Activated naive CD4-positive, alpha-beta T cell (primary cell): Measurements from ENCODE around the gene PPP1R1B.

Source experiments
- DNase-seq, 4 experiments: peaks; one replicate each; lab custom pipeline; 2025; lab: John Stamatoyannopoulos, UW

PPP1R1B gene

DNA sequence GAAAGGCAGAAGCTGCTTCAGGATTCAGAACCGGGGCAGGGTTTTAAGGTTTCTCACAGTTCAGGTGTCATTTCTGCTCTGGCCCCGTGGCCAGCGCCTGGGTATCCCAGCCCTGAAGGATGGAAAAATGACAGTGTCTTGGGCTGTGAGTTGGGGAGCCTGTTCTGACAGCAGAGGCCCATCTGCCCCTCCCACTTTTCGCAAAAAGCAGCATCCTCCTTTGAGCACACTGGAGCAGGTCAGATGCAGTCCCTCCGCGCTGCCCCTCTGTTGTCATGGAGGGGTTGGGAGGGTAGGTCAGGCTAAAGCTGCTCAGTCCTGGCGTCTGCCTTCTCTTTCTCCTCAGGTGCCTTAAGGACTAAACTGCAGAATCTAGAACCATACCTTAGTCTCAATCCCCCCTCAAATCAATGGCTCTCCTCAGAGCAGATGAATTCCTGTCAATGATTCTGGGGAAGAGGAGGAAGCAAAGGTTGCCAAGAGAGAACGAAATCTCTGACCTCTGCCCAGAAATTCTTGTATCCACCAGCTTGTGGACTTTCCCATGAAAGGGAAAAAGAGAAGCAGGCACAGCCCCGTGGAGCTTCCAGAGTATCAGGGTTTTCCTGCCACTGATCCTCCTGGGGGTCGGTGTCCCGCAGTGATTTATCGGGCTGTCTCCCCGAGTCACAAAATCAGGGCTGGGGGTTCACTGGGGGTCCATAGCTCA is 26.3 kb upstream of the PPP1R1B start:
- no peak for DNase-seq

GRCh38 chr17:39600997-39601597 is 25.7 kb upstream of the PPP1R1B start:
- DNase-seq = no peak

DNA sequence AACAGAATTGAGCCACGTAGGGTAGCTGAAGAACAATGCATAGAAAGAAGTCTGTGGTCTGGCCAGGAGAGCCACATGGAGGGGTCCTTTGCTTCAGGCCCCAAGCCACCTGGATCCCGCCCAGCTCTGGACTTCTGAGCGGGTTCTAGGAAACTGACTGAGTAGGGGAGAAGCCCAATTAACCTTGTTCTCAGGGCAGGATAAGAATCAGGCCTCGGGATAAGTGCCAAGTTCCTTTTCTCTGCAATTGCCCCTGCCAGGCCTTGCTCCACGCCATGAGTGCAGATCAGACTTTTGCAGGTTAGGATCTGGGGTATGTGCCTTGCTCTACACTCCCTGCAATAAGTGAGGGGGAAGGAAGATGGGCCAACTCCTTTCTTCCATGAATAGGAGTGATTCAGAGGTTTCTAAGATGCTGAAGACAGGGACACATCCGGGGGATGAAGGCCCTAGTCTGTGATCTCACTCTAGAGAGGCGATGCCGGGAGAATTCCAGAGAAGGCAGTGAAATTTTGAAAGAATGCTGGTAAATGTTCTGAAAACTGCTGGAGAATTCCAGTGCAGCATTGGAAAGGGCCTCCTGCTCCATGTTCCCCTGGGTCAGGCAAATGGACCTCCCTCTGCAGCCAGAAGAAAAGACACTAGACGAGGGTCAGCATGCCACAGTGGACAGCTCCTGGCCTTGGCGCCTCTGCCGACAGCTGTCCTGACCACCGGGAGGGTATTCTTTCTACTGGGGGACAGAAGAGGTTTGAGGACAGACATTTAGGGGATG is 24.8 kb upstream of the PPP1R1B start:
- no peak for DNase-seq

DNA sequence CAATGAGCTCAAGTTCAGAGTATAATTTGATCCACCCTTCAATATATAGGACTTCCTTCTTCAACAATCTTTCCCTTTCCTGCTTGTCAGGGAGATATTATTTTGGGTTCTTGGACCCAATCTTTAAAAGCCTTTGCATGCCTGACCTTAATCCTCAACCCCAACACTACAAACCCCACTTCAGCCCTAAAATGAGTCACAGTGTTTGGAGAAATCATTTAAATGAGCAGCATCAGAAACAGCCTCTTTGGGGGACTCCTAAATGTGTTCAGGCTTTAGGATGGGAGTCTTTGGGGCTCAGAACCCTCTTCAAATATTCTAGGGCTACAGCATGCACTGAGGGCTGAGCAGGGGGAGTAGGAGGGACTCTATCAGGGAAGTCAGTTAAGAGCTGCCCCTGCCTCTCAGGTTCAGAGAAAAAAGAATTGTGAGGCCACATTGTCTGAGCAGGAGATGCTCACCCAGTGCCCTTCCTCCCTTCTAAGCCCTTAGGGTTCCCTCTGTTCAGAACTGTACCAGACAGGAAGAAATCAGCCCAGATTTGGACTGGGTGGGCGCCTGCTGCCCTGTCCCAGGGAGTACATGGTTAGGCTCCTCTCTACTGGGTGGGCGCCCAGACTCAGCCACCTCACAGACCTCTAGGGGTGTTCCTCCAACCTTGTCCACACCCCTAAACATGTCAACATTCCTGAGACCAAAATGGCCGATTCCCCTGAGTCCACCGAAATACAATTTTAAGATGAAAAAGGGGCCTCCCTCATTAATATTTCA is 24.0 kb upstream of the PPP1R1B start:
- no peak for DNase-seq

GRCh38 chr17:39603304-39604016 is 23.3 kb upstream of the PPP1R1B start:
- DNase-seq = no peak

- no peak for DNase-seq
Observed at GRCh38 chr17:39604911-39605491, 21.8 kb upstream of the PPP1R1B start.

DNA sequence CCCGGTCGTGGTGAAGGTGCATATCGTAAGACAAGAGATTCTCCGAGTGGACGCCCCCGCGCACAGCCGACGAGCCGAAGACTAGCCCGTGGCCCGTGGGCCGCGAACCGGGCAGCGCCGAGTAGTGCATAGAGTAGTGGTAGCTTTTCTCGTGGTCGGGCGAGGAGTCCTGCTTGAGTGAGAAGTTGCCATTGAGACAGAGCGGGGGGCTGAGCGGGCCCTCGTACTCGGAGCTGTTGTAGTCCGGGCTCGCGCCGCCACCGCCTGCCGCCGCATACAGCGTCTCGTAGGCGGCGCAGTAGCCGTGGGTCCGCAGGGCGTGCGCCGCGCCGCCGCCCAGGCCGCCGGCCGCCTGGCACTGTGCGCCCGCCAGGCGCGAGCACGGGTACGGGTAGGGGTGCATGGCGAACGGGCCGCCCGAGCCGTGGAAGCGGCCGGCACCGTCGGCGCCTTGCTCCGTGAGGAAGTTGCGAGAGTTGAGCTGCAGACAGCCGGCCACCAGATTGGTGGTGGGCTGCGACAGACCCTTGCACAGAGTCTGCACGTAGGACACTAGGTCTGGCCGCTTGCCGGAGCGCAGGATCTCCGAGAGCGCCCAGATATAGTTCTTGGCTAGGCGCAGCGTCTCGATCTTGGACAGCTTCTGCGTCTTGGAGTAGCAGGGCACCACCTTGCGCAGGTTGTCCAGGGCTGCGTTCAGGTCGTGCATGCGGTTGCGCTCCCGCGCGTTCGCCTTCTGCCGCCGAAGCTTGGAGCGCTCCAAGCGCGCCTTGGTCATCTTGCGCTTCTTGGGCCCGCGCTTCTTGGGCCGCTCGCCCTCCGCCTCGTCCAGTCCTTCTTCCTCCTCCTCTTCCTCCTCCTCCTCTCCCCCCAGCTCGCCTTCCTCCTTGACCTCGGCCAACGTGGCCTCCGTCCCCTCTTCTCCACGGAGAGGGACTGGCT is 21.0 kb upstream of the PPP1R1B start:
- no peak for DNase-seq

DNA sequence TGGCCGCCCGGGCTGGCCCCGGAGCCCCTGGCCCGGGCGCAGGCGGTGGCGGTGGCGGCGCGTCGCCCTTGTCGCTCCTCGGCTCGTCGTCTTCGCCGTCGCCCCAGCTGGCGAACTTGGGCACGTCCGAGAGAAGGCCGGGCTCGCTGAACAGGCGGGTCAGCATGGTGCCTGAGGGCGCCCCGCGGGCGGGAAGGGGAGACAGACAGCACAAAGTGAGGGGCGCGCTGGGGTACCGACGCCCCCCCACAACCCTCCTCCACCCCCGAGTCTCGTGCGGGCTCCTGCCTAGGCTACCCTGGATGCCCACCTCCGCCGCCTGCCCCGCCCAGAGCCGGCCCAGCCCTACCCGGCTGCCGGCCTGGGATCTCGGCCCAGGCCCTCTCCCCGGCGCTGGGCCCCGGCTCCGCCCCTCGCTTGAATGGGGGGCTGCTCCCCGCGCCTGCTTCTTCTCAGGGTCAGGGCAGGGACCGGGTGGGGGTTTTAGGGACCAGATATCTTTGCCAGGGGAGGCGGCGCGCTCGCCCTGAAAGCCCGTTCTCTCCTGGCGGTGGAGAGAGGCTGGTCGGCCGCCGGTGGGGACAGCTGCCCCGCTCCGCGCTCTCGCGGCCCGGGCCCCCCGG is 20.2 kb upstream of the PPP1R1B start:
- DNase-seq = no peak

GRCh38 chr17:39607057-39607850 is 19.5 kb upstream of the PPP1R1B start:
- DNase-seq = no peak

DNA sequence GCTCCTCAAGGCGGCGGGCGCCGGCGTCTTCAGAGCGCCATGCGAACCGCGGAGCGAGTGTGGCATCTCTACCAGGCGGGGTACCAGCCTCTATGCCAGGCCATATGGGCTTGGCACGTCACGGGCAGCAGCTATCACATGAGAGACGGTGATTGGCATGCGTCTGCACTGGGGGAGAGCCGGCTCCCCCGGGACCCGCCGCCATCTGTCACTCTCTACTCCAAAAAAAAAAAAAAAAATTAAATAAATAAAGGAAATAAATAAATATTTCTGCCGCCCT is 19.0 kb upstream of the PPP1R1B start, which contains the start of gene NEUROD2:
Gene NEUROD2 (minus strand): TSS at position 70 of the 280 bp plus-strand sequence. CDS start 1,321 bp downstream, outside the sequence.
- no peak for DNase-seq

DNA sequence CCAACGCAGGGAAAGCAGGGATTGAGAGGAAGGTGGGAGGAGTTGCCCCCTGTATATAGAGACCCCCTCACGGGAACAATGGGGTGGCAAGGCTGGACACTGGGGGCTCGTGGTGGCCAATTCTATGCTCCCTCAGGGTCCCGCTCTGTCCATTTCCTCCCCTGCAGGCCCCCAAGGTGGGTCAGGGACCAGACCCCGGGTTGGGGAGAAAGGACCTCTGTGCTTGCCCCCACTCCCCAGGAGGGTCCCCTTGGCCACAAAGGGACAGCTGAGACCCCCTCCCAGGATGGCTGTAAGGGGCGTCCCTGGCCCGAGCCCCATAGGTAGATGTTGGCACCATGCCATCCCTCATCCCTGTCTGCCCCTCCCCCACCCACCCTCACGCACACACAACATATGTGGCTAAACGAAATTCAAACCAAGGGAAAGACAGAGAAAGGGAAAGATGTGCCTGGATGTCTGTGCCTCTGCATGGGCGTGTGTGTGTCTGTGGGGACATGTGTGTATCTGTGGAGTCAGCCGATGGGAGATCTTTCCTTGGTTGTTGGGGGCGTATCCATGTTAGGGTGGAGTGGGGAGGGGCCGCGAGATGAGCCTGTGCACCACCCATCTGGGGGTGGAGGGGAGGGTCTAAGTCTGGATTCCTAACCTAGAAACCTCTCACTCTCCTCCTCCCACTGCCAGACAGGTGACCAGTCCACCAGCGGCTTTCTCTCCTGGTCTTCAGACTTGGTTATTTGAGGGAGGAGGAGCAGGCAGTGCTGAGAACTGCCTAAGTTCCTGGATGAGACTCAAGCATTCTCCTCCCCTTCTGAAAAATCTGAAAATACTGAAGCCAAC is 18.4 kb upstream of the PPP1R1B start:
- no peak for DNase-seq

DNA sequence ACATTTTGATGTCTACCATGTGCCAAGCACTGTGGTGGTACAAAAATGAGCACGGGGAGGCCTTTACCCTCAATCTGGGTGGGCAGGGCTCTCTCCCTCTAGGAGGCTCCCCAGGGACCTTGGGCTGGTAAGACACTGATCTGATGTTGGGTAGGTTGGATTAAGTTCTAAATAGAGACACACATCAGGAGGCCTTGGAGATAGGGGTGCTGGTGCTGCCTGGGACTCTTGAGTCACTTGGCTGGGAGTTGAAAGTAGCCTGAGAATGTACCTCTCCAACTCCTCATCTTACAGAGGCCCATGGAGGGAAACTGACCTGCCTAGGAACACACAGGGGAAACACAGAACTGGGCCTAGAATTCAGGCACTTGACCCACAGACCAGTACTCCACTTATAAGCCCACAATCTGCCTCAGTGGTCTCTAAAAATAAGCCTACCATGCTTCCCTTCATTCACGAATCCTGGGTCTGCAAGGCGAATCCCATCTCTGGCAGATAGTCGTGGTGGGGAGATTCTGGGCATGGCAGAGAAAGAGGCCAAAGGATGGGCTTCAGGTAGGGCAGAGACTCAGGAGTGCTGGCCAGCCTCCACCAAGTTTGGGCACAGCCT is 17.2 kb upstream of the PPP1R1B start:
- no peak for DNase-seq

DNA sequence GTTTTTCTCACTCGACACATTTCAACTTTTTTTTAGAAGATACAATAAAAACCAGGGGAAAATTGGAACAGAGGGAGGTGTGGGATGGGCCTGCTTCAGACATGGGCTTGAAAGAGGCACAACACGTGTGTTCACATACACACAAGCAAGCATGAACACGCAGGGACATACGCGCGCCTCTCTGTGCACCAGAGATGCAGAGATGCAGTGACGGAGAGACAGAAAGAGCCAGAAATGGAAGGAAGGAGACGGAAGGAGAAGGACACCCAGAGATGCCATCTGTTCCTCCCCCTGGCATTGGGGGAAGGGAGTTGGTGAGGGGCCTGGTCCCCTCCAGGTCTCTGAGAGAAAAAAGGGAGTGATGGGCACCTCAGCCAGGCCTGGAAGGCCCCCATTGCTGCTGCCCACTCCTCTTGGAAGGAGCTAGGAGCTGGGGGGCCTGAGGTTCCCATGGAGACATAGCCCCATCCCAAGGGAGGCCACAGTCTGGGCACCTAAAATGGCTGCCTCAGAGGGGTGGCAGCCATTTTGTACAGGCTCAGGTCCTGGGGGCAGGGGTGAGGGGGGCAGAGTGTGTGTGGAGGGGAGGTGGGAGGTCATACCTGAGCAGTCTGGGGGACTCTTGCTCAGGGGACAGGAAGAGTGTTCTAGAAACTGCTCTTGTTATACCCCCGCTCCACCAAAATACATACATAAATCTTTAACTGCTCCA is 15.2 kb upstream of the PPP1R1B start:
- no peak for DNase-seq

GRCh38 chr17:39612291-39612894 is 14.4 kb upstream of the PPP1R1B start:
- no peak for DNase-seq

- DNase-seq = no peak
Observed at GRCh38 chr17:39612935-39613464, 13.8 kb upstream of the PPP1R1B start.

- DNase-seq = no peak
Observed at GRCh38 chr17:39614545-39615157, 12.1 kb upstream of the PPP1R1B start.
